GM21723 (cell line): ENCODE measurements around the gene DPP10.

ENCODE experiments used
- ATAC-seq: cut with Tn5 transposase; IDR thresholded peaks from one replicate; pipeline ENCODE4 v1.9.1; 2021; ENCODE audit warnings: mild to moderate bottlenecking, moderate library complexity; ENCODE audit not compliant: unreplicated experiment

DPP10 gene

GRCh38 chr2:115201386-115201785, 758.9 kb downstream of the DPP10 start:
- ATAC-seq, result no peak

- no peak for ATAC-seq
Measured at GRCh38 chr2:115208493-115209164, 766.2 kb downstream of the DPP10 start.

- no peak for ATAC-seq
Measured at GRCh38 chr2:115214050-115214449, 771.6 kb downstream of the DPP10 start.

- no peak for ATAC-seq
Measured at GRCh38 chr2:115219296-115219695, 776.9 kb downstream of the DPP10 start.

GRCh38 chr2:115234186-115234585, 791.7 kb downstream of the DPP10 start:
- no peak for ATAC-seq

- no peak for ATAC-seq
Measured at GRCh38 chr2:115234737-115235136, 792.3 kb downstream of the DPP10 start.

- no peak for ATAC-seq
Measured at GRCh38 chr2:115248066-115248465, 805.6 kb downstream of the DPP10 start.

- ATAC-seq, result no peak
Measured at GRCh38 chr2:115277366-115277765, 834.9 kb downstream of the DPP10 start.

- ATAC-seq, result no peak
Measured at GRCh38 chr2:115285416-115285815, 843.0 kb downstream of the DPP10 start.

GRCh38 chr2:115290478-115290877, 848.0 kb downstream of the DPP10 start:
- no peak for ATAC-seq

- no peak for ATAC-seq
Measured at GRCh38 chr2:115292742-115293141, 850.3 kb downstream of the DPP10 start.

- no peak for ATAC-seq
Measured at GRCh38 chr2:115294999-115295398, 852.6 kb downstream of the DPP10 start.

- no peak for ATAC-seq
Measured at GRCh38 chr2:115297056-115297455, 854.6 kb downstream of the DPP10 start.

- no peak for ATAC-seq
Measured at GRCh38 chr2:115299199-115299598, 856.8 kb downstream of the DPP10 start.

GRCh38 chr2:115305712-115306111, 863.3 kb downstream of the DPP10 start:
- no peak for ATAC-seq

- no peak for ATAC-seq
Measured at GRCh38 chr2:115314119-115314518, 871.7 kb downstream of the DPP10 start.

- ATAC-seq, result no peak
Measured at GRCh38 chr2:115327061-115327460, 884.6 kb downstream of the DPP10 start.

- no peak for ATAC-seq
Measured at GRCh38 chr2:115359550-115359949, 917.1 kb downstream of the DPP10 start.

- ATAC-seq, result no peak
Measured at GRCh38 chr2:115364093-115364492, 921.7 kb downstream of the DPP10 start.

- no peak for ATAC-seq
Measured at GRCh38 chr2:115369400-115369799, 927.0 kb downstream of the DPP10 start.

- no peak for ATAC-seq
Measured at GRCh38 chr2:115374981-115375380, 932.5 kb downstream of the DPP10 start.

- ATAC-seq, result no peak
Measured at GRCh38 chr2:115384399-115384798, 942.0 kb downstream of the DPP10 start.

GRCh38 chr2:115386465-115386864, 944.0 kb downstream of the DPP10 start:
- ATAC-seq, result no peak
